Psoas muscle (tissue), 8 donors: ENCODE measurements around the gene RANBP3L. TPM values are rescaled to one million over a fixed set of nuclear protein-coding genes. Genes with fewer than 3 reads are reported as not detected.

Experiments
- ATAC-seq, 4 donors: fragments of 200-7000 bp; cut with Tn5 transposase; one replicate each; pipeline ENCODE4 v1.9.1; 2020; ENCODE audit warnings: moderate library complexity in 3 of 4, mild to moderate bottlenecking in 2 of 4
- DNase-seq, 2 donors: peaks; one replicate each; pipeline ENCODE4 v3.0.0-alpha.2; 2020
- H3K27ac ChIP-seq: fragments of 200-600 bp; one replicate; pipeline ENCODE4 v1.8.0; 2022
- H3K27me3 ChIP-seq, 3 donors: fragments of 200-600 bp in 1 of 3; one replicate each; pipeline versions ENCODE4 v1.6.1 to v1.8.0; 2013 to 2022; ENCODE audit warnings: low read length in 2 of 3, mild to moderate bottlenecking in 2 of 3, moderate library complexity in 1 of 3; ENCODE audit not compliant: insufficient read depth in 3 of 3
- H3K36me3 ChIP-seq, 2 donors: fragments of 200-600 bp in 1 of 2; one replicate each; pipeline versions ENCODE4 v1.6.1 to v1.8.0; 2013 to 2022; ENCODE audit warnings: low read depth in 1 of 2, mild to moderate bottlenecking in 1 of 2, moderate library complexity in 1 of 2; ENCODE audit not compliant: insufficient read depth in 1 of 2
- H3K4me1 ChIP-seq: fragments of 200-600 bp; one replicate; pipeline ENCODE4 v1.8.0; 2022
- H3K4me3 ChIP-seq: fragments of 200-600 bp; one replicate; pipeline ENCODE4 v1.8.0; 2022; ENCODE audit warnings: mild to moderate bottlenecking
- H3K9me3 ChIP-seq: fragments of 200-600 bp; one replicate; pipeline ENCODE4 v1.8.0; 2022
- CTCF ChIP-seq: fragments of 200-600 bp; IDR thresholded peaks from one replicate; pipeline ENCODE4 v1.8.0; 2022; ENCODE audit warnings: antibody characterized with exemption
- WGBS, 3 donors: extraction: QIAGEN DNeasy Blood & Tissue Kit; methylation state at CpG; one replicate each; pipeline versions ENCODE4 v1.1.6 to v1.1.7; 2013; 5-methylcytosine and 5-hydroxymethylcytosine counted together
- intact Hi-C, 2 donors: fragments of 100-400 bp; cut with DNase I; formaldehyde crosslinking; loops; one replicate each; pipeline versions ENCODE4 v1.11.0 to v1.14.2; 2022
- polyA plus RNA-seq, 3 donors: library from polyadenylated mRNA; stranded (reverse); fragments of 200-250 nt; gene quantifications; one replicate each; pipeline ENCODE4 v1.2.3, GENCODE V29; 2013
- total RNA-seq, 4 donors: library from RNA; stranded (reverse); fragmentation: NEBNext Ultra II Directional in 2 of 4; extraction: Animal tissue kit (Norgen Biotek cat#: 25700) in 2 of 4; gene quantifications; one replicate each; pipeline versions ENCODE4 v1.2.1 to v1.2.4, GENCODE V29; 2021 to 2023
- donor health status: healthy with polysubstance abuse.
- donor health status: DM: no; HTN: no; CAD: no; lungs with moderate emphysema.
- donor health status: Bipolar disorder and iron deficiency.
- donor health status: healthy.
- donor health status: DM: yes; HTN: yes; CAD: no.
- donor health status: DM: no; HTN: no; CAD: no.
- donor health status: DM: no; HTN: no; CAD: no.
- donor health status: DM: yes; HTN: yes; CAD: no.

Gene RANBP3L
- total and polyA plus RNA-seq, 7 donors = 0.04 to 0.58 (median 0.17) TPM; not detected in 2

GRCh38 chr5:36209664-36210063 is 92.0 kb downstream of the RANBP3L start:
- WGBS, 3 donors = 96 to 97% (median 97%) methylated on average over 3 of the region's 3 CpGs
- intact Hi-C loops = no loop called here
- TF ChIP-seq CTCF = no peak

GRCh38 chr5:36208786-36209185 is 92.9 kb downstream of the RANBP3L start:
- Histone ChIP-seq H3K27me3 (no peaks in the 10 kb centered on the region), H3K36me3 (peaks cover 0 to 91% of the 10 kb centered on the region in 2 donors), H3K9me3 (no peaks in the 10 kb centered on the region), H3K27ac (no peak overlapping the region), H3K4me1 (no peaks in the 10 kb centered on the region), H3K4me3 (no peak overlapping the region)
- ATAC-seq (no peak), DNase-seq (no peak)
- no peak for TF ChIP-seq CTCF
- 95 to 99% (median 97%) methylated on average over 2 of the region's 2 CpGs for WGBS, 3 donors
- intact Hi-C loops = no loop called here

More at GRCh38 chr5:36209664-36210063, 92.0 kb downstream of the RANBP3L start:
- Histone ChIP-seq H3K4me1 (no peaks in the 10 kb centered on the region), H3K27me3 (no peaks in the 10 kb centered on the region), H3K27ac (no peak overlapping the region), H3K4me3 (no peak overlapping the region), H3K9me3 (no peaks in the 10 kb centered on the region), H3K36me3 (peaks cover 0 to 95% of the 10 kb centered on the region in 2 donors)
- no peak for ATAC-seq
- no peak for DNase-seq

- ATAC-seq = no peak
- DNase-seq = no peak
Observed at GRCh38 chr5:36206913-36207312, 94.8 kb downstream of the RANBP3L start.

GRCh38 chr5:36205329-36205728 is 96.4 kb downstream of the RANBP3L start:
- intact Hi-C loops = no loop called here
- whole genome bisulfite sequencing, 3 donors = 83 to 92% (median 86%) methylated on average over 2 of the region's 2 CpGs

More at GRCh38 chr5:36206913-36207312, 94.8 kb downstream of the RANBP3L start:
- H3K4me3 ChIP-seq = no peak overlapping the region
- no peaks in the 10 kb centered on the region for H3K4me1 ChIP-seq
- H3K27me3 ChIP-seq = no peaks in the 10 kb centered on the region
- no peaks in the 10 kb centered on the region for H3K9me3 ChIP-seq
- intact Hi-C loops = no loop called here
- H3K36me3 ChIP-seq = peaks cover 0 to 91% of the 10 kb centered on the region in 2 donors
- TF ChIP-seq CTCF = no peak
- H3K27ac ChIP-seq = no peak overlapping the region

More at GRCh38 chr5:36205329-36205728, 96.4 kb downstream of the RANBP3L start:
- Histone ChIP-seq H3K36me3 (peaks cover 0 to 91% of the 10 kb centered on the region in 2 donors), H3K4me1 (no peaks in the 10 kb centered on the region), H3K4me3 (no peak overlapping the region), H3K27ac (no peak overlapping the region), H3K27me3 (no peaks in the 10 kb centered on the region), H3K9me3 (no peaks in the 10 kb centered on the region)
- ATAC-seq = no peak
- TF ChIP-seq CTCF = no peak
- DNase-seq = no peak
